HG03565 (cell line): ENCODE measurements around the gene ZFYVE16.
A peak's percentile ranks its signal among the peaks of the same experiment; 100 is the strongest.
"Not testable (repeated sequence)": the region's sequence is repeated elsewhere in the genome, so short reads cannot be mapped to it uniquely, and the experiment has no call there.

Source experiments
- ATAC-seq: cut with Tn5 transposase; IDR thresholded peaks from one replicate; pipeline ENCODE4 v1.9.1; 2021; ENCODE audit warnings: mild to moderate bottlenecking, moderate library complexity; ENCODE audit not compliant: unreplicated experiment

The ZFYVE16 gene

DNA sequence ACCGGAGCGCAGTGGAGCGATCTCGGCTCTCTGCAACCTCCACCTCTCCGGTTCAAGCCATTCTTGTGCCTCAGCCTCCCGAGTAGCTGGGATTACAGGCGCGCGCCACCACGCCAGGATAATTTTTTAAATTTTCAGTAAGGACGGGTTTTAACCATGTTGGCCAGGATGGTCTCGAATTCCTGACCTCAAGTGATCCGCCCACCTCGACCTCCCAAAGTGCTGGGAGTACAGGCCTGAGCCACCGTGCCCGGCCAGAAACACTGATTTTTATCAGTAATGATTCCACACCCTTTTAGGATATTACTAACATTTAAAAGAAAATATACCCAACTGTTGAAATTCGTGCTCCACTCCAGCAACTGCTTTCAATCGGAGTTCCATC, 79.6 kb downstream of the ZFYVE16 start:
- ATAC-seq: peak; percentile 8

GRCh38 chr5:80487829-80488721, 80.2 kb downstream of the ZFYVE16 start, which contains the start of gene FAM151B:
Gene FAM151B (plus strand): TSS chr5:80488100. CDS start chr5:80488124, 24 bp downstream.
- peak; percentile 64 for ATAC-seq

DNA sequence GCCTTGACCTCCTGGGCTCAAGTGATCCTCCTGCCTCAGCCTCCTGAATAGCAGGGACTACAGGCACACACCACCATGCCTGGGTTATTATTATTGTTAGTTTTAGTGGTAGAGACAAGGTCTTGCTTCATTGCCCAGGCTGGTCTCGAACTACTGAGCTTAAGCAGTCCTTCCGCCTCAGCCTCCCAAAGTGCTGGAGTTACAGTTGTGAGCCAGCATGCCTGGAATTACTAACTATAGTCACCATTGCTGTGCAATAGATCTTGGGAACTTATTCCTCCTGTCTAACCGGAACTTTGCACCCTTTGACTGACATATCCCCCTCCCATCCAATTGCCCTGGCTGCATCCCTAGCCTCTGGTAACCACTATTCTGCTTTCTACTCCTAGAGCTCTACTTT, 83.4 kb downstream of the ZFYVE16 start:
- no peak for ATAC-seq

DNA sequence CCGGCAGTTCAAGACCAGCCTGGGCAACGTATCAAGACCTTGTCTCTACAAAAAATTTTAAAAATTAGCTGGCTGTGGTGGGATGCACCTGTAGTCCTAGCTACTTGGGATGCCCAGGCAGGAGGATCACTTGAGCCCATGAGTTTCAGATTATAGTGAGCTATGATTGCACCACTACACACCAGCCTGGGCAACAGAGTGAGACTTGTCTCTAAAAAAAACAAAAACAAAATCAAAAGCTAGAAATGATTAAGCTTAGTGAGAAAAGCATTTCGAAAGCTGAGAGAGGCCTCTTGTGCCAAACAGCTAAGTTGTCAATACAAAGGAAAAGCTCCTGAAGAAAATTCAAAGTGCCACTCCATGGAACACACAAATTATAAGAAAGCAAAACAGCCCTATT, 84.9 kb downstream of the ZFYVE16 start:
- no peak for ATAC-seq

GRCh38 chr5:80493443-80493842, 85.6 kb downstream of the ZFYVE16 start:
- not testable (repeated sequence) for ATAC-seq

DNA sequence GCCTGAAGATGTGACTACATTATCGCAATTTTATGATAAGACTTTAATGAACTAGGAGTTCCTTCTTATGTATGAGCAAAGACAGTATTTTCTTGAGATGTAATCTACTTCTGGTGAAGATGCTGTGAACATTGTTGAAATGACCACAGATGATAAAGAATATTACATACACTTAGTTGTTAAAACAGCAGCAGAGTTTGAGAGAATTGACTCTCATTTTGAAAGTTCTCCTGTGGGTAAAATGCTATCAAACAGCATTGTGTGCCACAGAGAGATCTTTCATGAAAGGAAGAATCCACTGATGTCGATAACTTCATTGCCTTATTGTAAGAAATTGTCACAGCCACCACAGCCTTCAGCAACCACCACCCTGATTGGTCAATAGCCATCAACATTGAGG, 88.0 kb downstream of the ZFYVE16 start:
- no peak for ATAC-seq

- no peak for ATAC-seq
Measured at GRCh38 chr5:80502800-80503199, 94.9 kb downstream of the ZFYVE16 start.

DNA sequence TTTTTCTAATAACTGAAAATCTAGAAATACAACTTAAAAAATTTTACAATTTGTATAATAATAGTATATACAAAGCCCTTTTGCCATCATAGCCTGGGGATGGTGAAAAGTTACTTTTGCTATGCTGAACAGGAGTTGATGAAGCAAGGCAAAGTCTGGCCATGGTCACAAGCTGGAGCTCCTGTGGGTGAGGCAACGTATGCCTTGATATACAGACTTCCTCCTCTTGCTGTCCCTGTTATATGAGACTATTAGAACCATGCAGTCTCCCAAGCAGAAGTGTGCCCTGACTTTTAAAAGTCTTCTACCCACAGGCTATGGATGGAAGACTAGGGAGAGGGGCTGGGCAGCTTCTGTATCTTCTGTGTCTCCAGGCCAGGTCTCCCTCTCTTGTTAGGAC, 95.8 kb downstream of the ZFYVE16 start:
- no peak for ATAC-seq

- no peak for ATAC-seq
Measured at GRCh38 chr5:80504833-80505232, 97.0 kb downstream of the ZFYVE16 start.

DNA sequence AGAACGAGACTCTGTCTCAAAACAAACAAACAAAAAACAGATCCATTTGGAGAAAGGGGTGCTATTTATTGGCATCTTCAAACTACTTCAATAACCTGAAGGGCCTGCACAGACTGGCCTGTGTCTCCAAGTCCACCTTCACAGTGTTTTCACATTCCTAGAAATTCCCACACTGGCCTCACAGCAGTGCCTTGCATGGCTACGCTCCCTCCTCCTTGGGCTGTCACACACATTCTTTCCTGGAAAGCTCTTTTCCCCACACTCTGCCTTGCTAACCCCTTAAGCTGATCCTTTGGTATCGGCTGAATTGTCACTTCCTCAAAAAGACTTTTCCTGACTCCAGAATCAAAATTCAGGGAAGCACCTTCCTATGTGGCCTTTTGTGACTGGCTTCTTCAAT, 99.8 kb downstream of the ZFYVE16 start:
- no peak for ATAC-seq

DNA sequence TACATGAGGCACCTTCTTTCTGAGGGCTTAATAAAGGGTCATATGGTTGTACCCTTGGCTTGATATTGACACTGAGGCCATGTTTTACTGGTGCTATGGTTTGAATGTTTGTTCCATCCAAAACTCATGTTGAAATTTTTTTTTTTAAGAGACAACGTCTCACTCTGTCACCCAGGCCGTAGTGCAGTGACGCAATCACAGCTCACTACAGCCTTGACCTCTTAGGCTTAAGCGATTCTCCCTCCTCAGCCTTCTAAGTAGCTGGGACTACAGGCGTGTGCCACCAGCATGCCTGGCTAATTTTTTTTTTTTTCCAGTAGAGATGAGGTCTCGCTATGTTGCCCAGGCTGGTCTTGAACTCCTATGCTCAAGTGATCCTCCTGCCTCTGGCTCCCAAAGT, 101.0 kb downstream of the ZFYVE16 start:
- ATAC-seq: no peak

DNA sequence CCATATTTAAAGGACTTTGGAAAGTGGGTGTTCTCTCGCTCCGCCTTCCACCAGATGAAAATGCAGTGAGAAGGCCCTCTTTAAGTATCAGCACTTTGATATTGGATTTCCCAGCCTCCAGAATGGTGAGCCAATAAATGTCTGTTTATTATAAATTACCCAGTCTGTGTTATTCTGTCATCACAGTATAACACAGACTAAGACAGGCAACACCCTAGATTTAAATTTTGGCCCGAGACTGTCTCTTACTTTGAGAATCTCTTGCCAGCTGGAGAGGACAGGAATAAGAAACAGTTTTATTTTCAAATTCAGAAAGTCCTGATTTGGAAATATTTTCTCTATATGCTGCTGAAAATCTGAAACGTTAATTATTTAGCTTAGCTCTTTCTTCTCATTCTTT, 101.5 kb downstream of the ZFYVE16 start:
- no peak for ATAC-seq

DNA sequence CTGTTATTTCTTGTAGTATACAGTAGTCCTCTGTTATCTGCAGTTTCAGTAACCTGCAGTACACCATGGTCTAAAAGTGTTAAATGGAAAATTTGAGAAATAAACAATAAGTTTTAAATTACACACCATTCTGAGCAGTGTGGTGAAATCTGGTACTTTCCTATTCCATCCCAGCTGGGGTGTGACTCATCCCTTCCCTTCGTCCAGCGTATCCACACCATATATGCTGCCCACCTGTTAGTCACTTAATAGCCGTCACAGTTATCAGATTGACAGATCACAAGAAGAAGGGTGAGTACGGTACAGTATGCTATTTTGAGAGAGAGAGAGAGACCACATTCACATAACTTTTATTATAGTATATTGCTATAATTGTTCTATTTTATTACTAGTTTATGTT, 109.0 kb downstream of the ZFYVE16 start:
- no peak for ATAC-seq
